A204.1 (cell line): ENCODE data around the gene CXCR2.

ENCODE experiments used
- FAIRE-seq: peaks from 2 replicates; lab custom pipeline; 2012; peaks lifted over from hg19 to GRCh38; lab: Jason Lieb, UNC

CXCR2 gene

DNA sequence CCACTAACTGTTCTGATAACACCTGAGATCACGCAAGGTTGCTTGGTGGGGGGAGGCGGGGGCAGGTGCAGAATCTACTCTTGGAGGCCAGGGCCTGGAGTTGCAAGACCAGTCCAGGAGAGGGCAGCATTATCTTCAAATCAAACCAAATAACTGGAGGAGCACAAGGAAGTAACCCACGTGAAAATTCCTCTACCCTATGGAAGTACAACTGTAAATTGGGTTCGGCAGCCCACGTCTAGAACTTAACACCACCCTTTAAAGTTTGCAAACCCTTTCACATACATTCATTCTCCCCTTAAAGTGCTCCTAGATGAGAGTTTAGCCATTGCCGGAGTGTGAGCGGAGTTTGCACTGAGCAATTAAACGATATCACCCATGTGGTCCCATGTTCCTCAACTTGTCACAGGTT is 60.5 kb downstream of the CXCR2 start:
- no peak for FAIRE-seq
